Epidermal melanocyte (primary cell): ENCODE measurements around the gene S100A8.
"Not testable (repeated sequence)": the region's sequence is repeated elsewhere in the genome, so short reads cannot be mapped to it uniquely, and the experiment has no call there.

Source experiments
- DNase-seq: peaks from one replicate; pipeline ENCODE4 v3.0.0; 2011; ENCODE audit warnings: low spot score; ENCODE audit not compliant: insufficient read length

Gene S100A8

GRCh38 chr1:153390938-153391710 is at the start of gene S100A8:
Gene S100A8 (minus strand): TSS chr1:153391073. CDS start chr1:153390535, 538 bp downstream.
- no peak for DNase-seq

- DNase-seq: no peak
These were observed 48.4 kb upstream of the S100A8 start for GRCh38 chr1:153439273-153439672.

DNA sequence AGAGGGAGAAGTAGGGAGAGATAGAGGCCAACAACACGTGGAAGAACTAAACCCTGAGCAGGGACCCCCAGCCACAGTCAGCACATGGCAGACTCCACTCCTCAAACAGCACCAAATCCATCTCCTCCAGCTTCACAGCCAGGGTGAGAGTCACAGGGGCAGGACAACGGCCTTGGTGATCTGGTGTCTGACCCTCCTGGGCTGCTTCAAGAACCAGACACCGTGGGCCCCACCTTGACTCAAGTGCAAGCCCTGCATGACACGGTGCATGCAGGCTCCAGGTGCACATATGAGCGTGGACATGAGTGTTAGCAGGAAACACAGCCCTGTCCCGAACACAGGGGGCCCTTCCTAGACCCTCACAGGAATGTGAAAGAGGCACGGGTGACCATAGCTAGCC is 47.7 kb upstream of the S100A8 start:
- DNase-seq: no peak

- no peak for DNase-seq
These were observed 46.4 kb upstream of the S100A8 start for GRCh38 chr1:153437236-153437635.

DNA sequence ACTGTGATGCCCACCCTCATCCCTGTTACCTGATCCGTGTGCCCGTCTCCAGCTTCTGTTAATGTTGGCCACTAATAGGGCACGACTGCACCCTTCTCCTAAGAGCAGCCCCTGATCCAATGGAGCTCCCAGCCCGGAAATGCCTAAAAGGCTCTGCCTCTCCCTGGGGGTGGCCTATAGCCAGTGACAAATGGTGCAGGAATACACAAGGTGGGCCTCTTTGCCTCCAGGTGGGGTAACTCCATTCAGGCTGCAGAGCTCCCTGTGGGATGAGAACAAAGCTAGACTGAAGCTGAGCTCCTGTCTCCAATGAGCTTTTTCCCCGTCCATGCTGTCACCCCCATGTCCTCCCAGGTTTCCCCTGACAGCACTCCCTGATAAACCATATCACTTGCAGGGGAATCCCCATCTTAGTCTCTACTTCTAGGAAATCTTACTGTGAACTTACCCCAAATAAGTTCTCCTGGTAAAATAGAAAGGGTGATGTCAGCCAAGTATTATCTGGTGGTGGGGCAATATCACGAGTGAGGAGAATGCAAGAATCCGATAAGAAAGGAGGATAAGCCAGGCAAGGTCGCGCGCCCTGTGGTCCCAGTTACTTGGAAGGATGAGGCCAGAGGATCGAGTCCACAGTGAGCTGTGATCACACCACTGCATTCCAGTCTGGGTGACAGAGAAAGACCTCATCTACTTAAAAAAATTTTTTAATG is 44.0 kb upstream of the S100A8 start:
- DNase-seq: no peak

GRCh38 chr1:153432874-153433681 is 42.2 kb upstream of the S100A8 start:
- no peak for DNase-seq

- no peak for DNase-seq
These were observed 41.1 kb upstream of the S100A8 start for GRCh38 chr1:153431928-153432327.

- DNase-seq: no peak
These were observed 40.6 kb upstream of the S100A8 start for GRCh38 chr1:153431427-153431826.

DNA sequence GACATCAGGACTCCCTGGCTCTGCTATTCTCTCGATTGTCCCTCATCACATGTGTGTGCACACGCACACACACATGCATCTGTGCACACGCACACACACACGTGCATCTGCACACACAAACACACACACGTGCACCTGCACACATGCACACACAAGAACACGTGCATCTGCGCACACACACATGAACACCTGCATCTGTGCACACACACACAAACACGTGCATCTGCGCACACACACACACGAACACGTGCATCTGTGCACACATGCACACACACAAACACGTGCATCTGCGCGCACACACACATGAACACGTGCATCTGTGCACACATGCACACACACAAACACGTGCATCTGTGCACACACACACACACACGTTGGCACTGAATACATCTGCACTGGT is 40.1 kb upstream of the S100A8 start:
- no peak for DNase-seq

DNA sequence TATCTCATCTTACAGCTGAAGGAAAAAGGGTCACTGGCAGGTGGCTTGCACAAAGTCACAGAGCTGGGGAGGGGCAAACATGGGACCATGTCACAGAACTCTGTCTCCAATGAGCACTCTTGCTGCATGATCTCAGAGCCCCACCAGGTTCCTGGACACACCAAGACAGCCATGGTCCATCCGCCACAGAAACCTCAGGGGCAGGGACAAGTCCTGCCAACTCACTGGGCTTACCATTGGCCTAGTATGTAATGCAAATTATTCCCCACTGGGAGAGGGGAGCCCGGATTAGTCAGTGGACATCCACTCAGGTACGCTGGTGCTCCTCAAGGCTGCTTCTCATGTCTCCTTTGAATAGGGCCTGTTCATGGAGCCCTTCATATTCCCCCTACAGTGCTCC is 39.7 kb upstream of the S100A8 start:
- no peak for DNase-seq

DNA sequence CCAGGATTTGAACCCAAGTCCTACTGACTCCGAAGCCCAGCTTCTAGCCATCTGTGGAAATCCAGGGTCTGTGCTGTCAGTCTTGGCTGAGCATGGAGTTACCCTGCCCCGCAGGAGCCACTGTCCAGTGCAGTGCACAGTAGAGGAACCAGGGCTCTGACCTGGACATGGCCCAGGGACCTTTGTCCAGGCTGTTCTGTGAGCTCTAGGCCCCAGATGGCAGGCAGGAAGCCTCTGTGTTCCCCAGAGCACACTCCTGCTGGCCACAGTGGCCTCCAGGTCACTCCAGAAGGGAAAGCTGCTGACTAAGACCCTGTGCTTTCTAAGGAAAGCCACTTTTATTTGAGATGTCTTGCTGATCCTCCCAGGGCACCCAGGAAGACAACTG is 39.3 kb upstream of the S100A8 start:
- no peak for DNase-seq

- no peak for DNase-seq
These were observed 38.6 kb upstream of the S100A8 start for GRCh38 chr1:153429266-153430165.

DNA sequence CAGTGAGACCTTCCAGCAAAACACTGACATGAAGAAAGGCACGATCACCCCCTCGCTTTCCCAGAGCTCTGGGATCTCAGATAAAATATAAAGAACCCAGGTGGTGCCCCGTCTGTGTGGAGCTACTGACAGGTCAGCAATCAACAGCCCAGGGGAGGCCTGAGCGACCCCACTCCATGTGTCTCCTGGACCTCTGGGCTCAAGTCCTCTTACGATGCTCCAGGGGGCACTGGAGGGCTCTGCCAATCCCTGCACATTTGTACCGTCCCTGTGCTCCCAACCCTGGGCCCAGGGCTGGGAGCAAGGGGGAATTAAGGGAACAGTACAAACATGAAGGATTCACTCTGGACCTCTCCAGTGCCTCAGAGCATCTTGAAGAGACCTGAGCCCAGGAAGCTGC is 37.9 kb upstream of the S100A8 start:
- DNase-seq: no peak

- no peak for DNase-seq
These were observed 37.3 kb upstream of the S100A8 start for GRCh38 chr1:153428073-153428638.

- DNase-seq: no peak
These were observed 35.9 kb upstream of the S100A8 start for GRCh38 chr1:153426809-153427208.

DNA sequence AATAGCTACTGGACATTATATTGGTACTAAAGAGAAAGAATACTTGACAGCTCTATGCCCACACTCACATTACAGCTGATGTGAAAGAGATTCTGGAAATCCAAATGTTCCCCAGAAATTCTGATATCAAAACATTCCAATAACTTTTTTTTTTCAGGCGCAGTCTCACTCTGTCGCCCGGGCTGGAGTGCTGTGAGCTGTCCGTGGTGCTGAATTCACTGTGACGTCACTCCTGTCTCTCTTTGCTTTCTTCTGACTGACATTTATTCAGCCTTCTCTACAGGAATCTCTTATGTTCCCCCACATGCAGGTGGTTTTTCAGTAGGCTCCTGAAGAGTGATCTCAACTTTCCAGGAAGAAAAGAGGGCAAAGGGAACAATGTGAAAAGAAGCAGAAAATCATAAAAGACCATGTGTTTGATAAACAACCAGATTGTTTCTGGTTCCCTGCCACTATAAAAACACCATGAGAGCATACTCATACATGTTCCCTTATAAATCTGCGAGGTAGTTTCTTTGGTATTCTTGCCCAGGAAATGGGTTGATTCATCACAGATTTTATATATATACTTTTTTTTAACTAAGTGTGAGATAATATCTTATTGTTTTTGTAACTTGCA is 31.7 kb upstream of the S100A8 start:
- DNase-seq: peak; percentile 53

- DNase-seq: no peak
These were observed 29.4 kb upstream of the S100A8 start for GRCh38 chr1:153420306-153420705.

DNA sequence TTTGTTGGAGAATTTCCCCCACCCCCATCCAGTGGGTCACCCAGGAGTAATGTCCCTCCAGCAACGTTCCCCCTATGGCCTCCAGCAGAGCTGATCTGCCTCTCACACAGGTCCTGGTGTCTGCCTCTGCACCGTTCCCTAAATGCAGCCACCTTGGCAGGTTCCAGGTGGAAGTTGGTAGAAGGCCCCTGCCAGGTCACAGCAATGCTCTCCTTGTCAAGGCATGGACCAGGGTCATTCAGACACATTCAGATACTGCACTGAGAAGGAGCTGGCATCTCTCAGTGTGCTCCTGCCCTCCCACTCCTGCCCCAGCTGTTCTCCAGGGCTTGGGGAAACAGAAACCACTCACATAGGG is 28.5 kb upstream of the S100A8 start:
- not testable (repeated sequence) for DNase-seq

- DNase-seq: not testable (repeated sequence)
These were observed 28.0 kb upstream of the S100A8 start for GRCh38 chr1:153418758-153419435.
